ENCODE results near the gene GPC6.

DNA sequence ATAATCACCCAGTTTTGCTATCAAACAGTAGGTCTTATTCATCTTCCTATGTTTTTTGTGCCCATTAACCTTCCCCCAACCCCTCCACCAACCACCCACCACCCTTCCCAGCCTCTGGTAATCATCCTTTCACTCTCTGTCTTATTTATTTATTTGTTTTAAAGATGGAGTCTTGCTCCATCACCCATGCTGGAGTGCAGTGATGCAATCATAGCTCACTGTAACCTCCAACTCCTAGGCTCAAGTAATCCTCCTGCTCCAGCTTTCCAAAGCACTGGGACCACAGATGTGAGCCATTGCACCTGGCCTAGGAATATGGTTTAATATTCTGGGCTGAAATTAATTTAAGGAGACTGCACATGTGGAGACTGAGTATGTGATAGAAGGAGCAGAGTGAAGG is 527.0 kb downstream of the GPC6 start:
- TF ChIP-seq, protein P1, sequence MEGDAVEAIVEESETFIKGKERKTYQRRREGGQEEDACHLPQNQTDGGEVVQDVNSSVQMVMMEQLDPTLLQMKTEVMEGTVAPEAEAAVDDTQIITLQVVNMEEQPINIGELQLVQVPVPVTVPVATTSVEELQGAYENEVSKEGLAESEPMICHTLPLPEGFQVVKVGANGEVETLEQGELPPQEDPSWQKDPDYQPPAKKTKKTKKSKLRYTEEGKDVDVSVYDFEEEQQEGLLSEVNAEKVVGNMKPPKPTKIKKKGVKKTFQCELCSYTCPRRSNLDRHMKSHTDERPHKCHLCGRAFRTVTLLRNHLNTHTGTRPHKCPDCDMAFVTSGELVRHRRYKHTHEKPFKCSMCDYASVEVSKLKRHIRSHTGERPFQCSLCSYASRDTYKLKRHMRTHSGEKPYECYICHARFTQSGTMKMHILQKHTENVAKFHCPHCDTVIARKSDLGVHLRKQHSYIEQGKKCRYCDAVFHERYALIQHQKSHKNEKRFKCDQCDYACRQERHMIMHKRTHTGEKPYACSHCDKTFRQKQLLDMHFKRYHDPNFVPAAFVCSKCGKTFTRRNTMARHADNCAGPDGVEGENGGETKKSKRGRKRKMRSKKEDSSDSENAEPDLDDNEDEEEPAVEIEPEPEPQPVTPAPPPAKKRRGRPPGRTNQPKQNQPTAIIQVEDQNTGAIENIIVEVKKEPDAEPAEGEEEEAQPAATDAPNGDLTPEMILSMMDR (tag by site-specific recombination; IDR thresholded peaks at IDR 0.05): no peak
- TF ChIP-seq, protein P2, sequence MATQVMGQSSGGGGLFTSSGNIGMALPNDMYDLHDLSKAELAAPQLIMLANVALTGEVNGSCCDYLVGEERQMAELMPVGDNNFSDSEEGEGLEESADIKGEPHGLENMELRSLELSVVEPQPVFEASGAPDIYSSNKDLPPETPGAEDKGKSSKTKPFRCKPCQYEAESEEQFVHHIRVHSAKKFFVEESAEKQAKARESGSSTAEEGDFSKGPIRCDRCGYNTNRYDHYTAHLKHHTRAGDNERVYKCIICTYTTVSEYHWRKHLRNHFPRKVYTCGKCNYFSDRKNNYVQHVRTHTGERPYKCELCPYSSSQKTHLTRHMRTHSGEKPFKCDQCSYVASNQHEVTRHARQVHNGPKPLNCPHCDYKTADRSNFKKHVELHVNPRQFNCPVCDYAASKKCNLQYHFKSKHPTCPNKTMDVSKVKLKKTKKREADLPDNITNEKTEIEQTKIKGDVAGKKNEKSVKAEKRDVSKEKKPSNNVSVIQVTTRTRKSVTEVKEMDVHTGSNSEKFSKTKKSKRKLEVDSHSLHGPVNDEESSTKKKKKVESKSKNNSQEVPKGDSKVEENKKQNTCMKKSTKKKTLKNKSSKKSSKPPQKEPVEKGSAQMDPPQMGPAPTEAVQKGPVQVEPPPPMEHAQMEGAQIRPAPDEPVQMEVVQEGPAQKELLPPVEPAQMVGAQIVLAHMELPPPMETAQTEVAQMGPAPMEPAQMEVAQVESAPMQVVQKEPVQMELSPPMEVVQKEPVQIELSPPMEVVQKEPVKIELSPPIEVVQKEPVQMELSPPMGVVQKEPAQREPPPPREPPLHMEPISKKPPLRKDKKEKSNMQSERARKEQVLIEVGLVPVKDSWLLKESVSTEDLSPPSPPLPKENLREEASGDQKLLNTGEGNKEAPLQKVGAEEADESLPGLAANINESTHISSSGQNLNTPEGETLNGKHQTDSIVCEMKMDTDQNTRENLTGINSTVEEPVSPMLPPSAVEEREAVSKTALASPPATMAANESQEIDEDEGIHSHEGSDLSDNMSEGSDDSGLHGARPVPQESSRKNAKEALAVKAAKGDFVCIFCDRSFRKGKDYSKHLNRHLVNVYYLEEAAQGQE (tag by site-specific recombination; IDR thresholded peaks at IDR 0.05): no peak
- TF ChIP-seq ZNF302 (tag by site-specific recombination; IDR thresholded peaks at IDR 0.05; ENCODE audit: low read depth): no peak
- no peak for TF ChIP-seq ZNF114 (tag by site-specific recombination; IDR thresholded peaks at IDR 0.05)
